ENCODE data around the gene TPMT. TPM values are rescaled to one million over a fixed set of nuclear protein-coding genes. Genes with fewer than 3 reads are reported as not detected.

TPMT gene
- total and polyA plus RNA-seq, 2 of the 13 experiments (the other 11 are each of a cell fraction or from before 2014, with no cell fraction given), result 11.1 to 22.8 TPM

- TF ChIP-seq ZBTB34 (CRISPR knock-in tag; IDR thresholded peaks at IDR 0.05) (no peak), HNRNPL (IDR thresholded peaks at IDR 0.05; ENCODE audit: low read depth, low read length) (no peak), YY1 (IDR thresholded peaks at IDR 0.05; ENCODE audit: insufficient read depth, insufficient replicate concordance, low read depth, low read length) (peak; percentile 90), ZSCAN25 (CRISPR knock-in tag; IDR thresholded peaks at IDR 0.05) (no peak), KDM3A (CRISPR knock-in tag; IDR thresholded peaks at IDR 0.05; ENCODE audit: low read depth) (peak; percentile 6; the same call in 1 of the 2 replicates), ZNF83 (CRISPR knock-in tag; IDR thresholded peaks at IDR 0.05; ENCODE audit: borderline replicate concordance) (no peak; the same call in 1 of the 2 replicates), ZNF136 (CRISPR knock-in tag; IDR thresholded peaks at IDR 0.05; ENCODE audit: low read depth) (no peak), ZNF850 (CRISPR knock-in tag; conservative IDR thresholded peaks at IDR 0.05) (no peak), ZNF510 (CRISPR knock-in tag; IDR thresholded peaks at IDR 0.05; ENCODE audit: low read depth) (no peak), POLR2A (IDR thresholded peaks at IDR 0.05; ENCODE audit: insufficient read depth in 1 of 2, low read depth in 2 of 2, low read length in 2 of 2) (peak; percentile 81 to 92), KDM5B (CRISPR knock-in tag; IDR thresholded peaks at IDR 0.05; ENCODE audit: borderline replicate concordance) (no peak), ZNF776 (CRISPR knock-in tag; IDR thresholded peaks at IDR 0.05) (no peak), ZNF317 (CRISPR knock-in tag; IDR thresholded peaks at IDR 0.05) (no peak), MBNL3 (CRISPR knock-in tag; conservative IDR thresholded peaks at IDR 0.05) (no peak), CREM (IDR thresholded peaks at IDR 0.05) (0 out of 2 replicates have a peak, but pooled peaks have one; percentile 40), CREM (CRISPR knock-in tag; IDR thresholded peaks at IDR 0.05) (no peak), CBX1 (IDR thresholded peaks at IDR 0.05; ENCODE audit: low read depth) (no peak), HNRNPUL1 (IDR thresholded peaks at IDR 0.05; ENCODE audit: low read depth, low read length) (no peak), MLXIP (CRISPR knock-in tag; IDR thresholded peaks at IDR 0.05; ENCODE audit: borderline replicate concordance) (no peak), RFX1 (IDR thresholded peaks at IDR 0.05) (no peak), TAF1 (CRISPR knock-in tag; IDR thresholded peaks at IDR 0.05) (peak; percentile 78), RXRB (CRISPR knock-in tag; IDR thresholded peaks at IDR 0.05; ENCODE audit: borderline replicate concordance) (peak; percentile 38), ELF3 (CRISPR knock-in tag; IDR thresholded peaks at IDR 0.05) (peak; percentile 3), ZNF501 (CRISPR knock-in tag; IDR thresholded peaks at IDR 0.05) (no peak)
- TF ChIP-seq, protein P1, sequence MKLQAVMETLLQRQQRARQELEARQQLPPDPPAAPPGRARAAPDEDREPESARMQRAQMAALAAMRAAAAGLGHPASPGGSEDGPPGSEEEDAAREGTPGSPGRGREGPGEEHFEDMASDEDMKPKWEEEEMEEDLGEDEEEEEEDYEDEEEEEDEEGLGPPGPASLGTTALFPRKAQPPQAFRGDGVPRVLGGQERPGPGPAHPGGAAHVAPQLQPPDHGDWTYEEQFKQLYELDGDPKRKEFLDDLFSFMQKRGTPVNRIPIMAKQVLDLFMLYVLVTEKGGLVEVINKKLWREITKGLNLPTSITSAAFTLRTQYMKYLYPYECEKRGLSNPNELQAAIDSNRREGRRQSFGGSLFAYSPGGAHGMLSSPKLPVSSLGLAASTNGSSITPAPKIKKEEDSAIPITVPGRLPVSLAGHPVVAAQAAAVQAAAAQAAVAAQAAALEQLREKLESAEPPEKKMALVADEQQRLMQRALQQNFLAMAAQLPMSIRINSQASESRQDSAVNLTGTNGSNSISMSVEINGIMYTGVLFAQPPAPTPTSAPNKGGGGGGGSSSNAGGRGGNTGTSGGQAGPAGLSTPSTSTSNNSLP (IDR thresholded peaks at IDR 0.05; ENCODE audit: low read depth, low read length), result no peak
- TF ChIP-seq, protein P2, sequence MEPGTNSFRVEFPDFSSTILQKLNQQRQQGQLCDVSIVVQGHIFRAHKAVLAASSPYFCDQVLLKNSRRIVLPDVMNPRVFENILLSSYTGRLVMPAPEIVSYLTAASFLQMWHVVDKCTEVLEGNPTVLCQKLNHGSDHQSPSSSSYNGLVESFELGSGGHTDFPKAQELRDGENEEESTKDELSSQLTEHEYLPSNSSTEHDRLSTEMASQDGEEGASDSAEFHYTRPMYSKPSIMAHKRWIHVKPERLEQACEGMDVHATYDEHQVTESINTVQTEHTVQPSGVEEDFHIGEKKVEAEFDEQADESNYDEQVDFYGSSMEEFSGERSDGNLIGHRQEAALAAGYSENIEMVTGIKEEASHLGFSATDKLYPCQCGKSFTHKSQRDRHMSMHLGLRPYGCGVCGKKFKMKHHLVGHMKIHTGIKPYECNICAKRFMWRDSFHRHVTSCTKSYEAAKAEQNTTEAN (CRISPR knock-in tag; conservative IDR thresholded peaks at IDR 0.05), result no peak
Measured at GRCh38 chr6:18154507-18155149, at the start of gene TPMT (continued).

All from HepG2 (cell line).